Ascending aorta (tissue), 2 donors: ENCODE data around the gene LDLRAD2. TPM values are rescaled to one million over a fixed set of nuclear protein-coding genes. Genes with fewer than 3 reads are reported as not detected.

ENCODE experiments used
- DNase-seq, 2 donors: peaks; one replicate each; pipeline ENCODE4 v3.0.0-alpha.2; 2019; ENCODE audit warnings: low spot score in 2 of 2
- H3K27ac ChIP-seq, 2 donors: fragments of 200-600 bp; sonication (generic); one replicate each; pipeline ENCODE4 v1.5.1; 2016 to 2017; ENCODE audit warnings: mild to moderate bottlenecking in 1 of 2
- H3K27me3 ChIP-seq: fragments of 200-600 bp; sonication (generic); one replicate; pipeline ENCODE4 v1.5.1; 2017
- H3K36me3 ChIP-seq, 2 donors: fragments of 200-600 bp; sonication (generic); one replicate each; pipeline ENCODE4 v1.5.1; 2016
- H3K4me1 ChIP-seq, 2 donors: fragments of 200-600 bp; sonication (generic); one replicate each; pipeline ENCODE4 v1.5.1; 2016 to 2017; ENCODE audit warnings: mild to moderate bottlenecking in 1 of 2
- H3K4me3 ChIP-seq, 2 donors: fragments of 200-600 bp; sonication (generic); one replicate each; pipeline ENCODE4 v1.5.1; 2016 to 2017; ENCODE audit warnings: mild to moderate bottlenecking in 1 of 2
- H3K9me3 ChIP-seq, 2 donors: fragments of 200-600 bp; sonication (generic); one replicate each; pipeline ENCODE4 v1.5.1; 2016
- intact Hi-C: fragments of 100-400 bp; cut with DNase I; formaldehyde crosslinking; loops from one replicate; pipeline ENCODE4 v1.15.1; 2023
- total RNA-seq: library from RNA; depleted of rRNA; stranded (reverse); fragments of >200 nt; gene quantifications from one replicate; pipeline ENCODE4 v1.1.0, GENCODE V29; 2016
- TF ChIP-seq, protein P1 (sequence below), 3 experiments: fragments of 200-600 bp in 2 of 3; fragments of 450-650 bp in 1 of 3; sonication (generic) in 2 of 3; IDR thresholded peaks; one replicate each; pipeline ENCODE4 v1.5.1; 2016 to 2019; ENCODE audit warnings: antibody characterized with exemption in 3 of 3, mild to moderate bottlenecking in 1 of 3, moderate library complexity in 1 of 3

LDLRAD2 gene
- total RNA-seq, 1 donor from 2014 or later, result not detected

DNA sequence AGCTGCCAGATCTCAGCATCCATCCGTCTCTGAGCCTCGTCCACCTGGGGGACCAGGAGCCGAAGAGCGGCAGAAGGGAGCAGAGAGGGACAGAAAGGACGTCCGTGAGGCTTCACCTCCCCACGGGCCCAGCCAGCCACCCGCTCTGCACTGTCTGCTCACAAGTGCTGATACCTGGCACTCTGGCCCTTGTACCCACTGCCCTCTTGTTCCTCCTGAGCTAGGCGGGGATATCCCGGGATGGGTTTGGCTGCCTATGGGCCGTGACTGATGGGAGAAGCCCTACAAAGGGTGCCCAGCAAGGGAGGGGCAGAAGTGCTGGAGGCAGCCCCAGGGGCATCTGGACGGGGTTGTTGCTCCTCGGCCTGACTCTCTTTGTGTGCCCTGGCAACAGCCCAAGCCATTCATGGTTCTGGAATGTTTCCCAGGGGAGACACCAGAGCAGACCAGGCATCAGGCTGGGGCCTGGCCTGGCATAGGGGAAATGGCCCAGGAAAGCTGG lies 57.6 kb downstream of the LDLRAD2 start:
- Histone ChIP-seq H3K27ac (peak overlapping the region; percentile 76 to 83), H3K27me3 (no peaks in the 10 kb centered on the region), H3K4me3 (no peak overlapping the region), H3K4me1 (peaks cover 17% of the 10 kb centered on the region in 2 donors), H3K9me3 (no peaks in the 10 kb centered on the region), H3K36me3 (peaks cover 80 to 94% of the 10 kb centered on the region in 2 donors)
- intact Hi-C loops, result loop anchor here (2.0 kb wide), 1 partner anchor 95 kb away; no protein-coding TSS in a partner anchor
- peak; percentile 70 to 97 for DNase-seq
- TF ChIP-seq, protein P1, sequence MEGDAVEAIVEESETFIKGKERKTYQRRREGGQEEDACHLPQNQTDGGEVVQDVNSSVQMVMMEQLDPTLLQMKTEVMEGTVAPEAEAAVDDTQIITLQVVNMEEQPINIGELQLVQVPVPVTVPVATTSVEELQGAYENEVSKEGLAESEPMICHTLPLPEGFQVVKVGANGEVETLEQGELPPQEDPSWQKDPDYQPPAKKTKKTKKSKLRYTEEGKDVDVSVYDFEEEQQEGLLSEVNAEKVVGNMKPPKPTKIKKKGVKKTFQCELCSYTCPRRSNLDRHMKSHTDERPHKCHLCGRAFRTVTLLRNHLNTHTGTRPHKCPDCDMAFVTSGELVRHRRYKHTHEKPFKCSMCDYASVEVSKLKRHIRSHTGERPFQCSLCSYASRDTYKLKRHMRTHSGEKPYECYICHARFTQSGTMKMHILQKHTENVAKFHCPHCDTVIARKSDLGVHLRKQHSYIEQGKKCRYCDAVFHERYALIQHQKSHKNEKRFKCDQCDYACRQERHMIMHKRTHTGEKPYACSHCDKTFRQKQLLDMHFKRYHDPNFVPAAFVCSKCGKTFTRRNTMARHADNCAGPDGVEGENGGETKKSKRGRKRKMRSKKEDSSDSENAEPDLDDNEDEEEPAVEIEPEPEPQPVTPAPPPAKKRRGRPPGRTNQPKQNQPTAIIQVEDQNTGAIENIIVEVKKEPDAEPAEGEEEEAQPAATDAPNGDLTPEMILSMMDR (IDR thresholded peaks at IDR 0.05), result no peak

DNA sequence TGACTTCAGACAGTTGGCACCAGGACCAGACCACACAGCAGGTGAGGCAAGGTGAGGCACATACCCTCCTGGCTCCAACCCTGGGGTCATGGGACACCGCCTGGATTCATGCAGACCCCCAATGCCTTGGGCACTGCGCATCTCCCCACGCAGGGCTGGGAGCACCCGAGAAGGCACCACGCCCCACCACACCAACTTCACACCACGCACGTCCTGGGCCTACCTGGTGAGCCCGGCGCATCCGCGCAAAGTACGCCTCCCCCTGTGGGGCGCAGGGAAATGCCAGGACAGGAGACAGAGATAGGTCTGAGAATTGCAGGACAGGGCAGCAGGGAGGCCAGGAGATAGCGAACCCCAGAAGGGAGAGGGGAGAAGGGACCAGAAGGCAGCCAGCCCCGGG lies 58.5 kb downstream of the LDLRAD2 start:
- Histone ChIP-seq H3K4me1 (peaks cover 17% of the 10 kb centered on the region in 2 donors), H3K4me3 (no peak overlapping the region), H3K36me3 (peaks cover 80 to 94% of the 10 kb centered on the region in 2 donors), H3K27ac (peak overlapping the region; percentile 76 to 83), H3K9me3 (no peaks in the 10 kb centered on the region), H3K27me3 (no peaks in the 10 kb centered on the region)
- no peak for DNase-seq
- intact Hi-C loops, result no loop called here
- TF ChIP-seq, protein P1 (IDR thresholded peaks at IDR 0.05), result no peak

DNA sequence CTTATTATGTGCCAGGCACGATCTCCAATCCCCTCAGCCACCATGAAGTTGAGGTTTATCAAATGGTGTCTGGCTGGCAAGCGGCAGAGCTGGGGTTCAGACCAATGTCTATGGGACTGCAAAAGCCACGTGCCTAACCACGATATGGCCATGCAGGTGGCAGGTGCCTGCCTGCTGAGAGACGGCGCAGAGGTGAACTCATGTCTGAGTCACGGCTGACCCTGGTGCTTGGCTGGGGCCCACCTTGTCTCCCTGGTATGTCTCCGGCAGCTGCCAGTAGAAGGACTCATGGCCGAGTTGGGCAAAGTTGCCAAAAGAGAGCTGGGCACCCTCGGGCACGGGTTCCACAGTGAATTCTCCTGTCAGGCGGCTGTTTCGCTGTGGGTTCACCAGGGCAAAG lies 59.9 kb downstream of the LDLRAD2 start:
- peaks cover 17% of the 10 kb centered on the region in 2 donors for H3K4me1 ChIP-seq
- TF ChIP-seq, protein P1 (IDR thresholded peaks at IDR 0.05), result no peak
- H3K4me3 ChIP-seq, result no peak overlapping the region
- peak overlapping the region; percentile 52 to 66 for H3K27ac ChIP-seq
- intact Hi-C loops, result no loop called here
- peaks cover 80 to 94% of the 10 kb centered on the region in 2 donors for H3K36me3 ChIP-seq
- DNase-seq, result peak in 1 of 2 donors; percentile 25
- H3K9me3 ChIP-seq, result no peaks in the 10 kb centered on the region
- no peaks in the 10 kb centered on the region for H3K27me3 ChIP-seq

DNA sequence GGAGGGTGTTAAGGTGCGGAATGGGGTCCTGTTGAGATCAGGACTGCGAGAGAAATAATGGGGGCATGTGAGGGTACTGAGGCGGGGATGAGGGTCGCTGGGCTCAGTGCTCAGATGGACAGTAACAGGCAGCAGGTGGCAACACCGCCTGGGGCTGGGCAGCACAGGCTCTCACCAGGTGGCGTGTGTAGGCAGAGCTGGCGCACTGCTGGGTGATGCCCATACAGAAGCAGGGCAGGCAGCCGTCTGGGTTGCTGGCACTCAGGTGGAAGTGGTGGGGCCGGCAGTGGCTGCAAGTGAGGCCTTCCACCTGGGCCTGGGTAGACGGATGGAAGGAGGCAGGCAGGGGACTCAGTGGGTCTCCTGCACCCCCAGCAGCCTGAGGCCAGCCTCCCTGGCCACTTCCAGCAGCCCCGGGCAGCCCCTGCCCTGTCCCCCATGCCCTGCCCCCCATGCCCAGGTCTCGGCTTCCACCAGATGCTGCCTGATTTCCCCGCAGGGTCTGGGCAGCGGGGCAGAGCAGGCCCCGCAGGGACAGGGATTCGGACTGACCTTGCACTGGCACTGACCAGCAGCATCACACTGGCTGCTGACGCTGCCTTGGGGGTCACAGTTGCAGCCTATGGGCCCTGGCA lies 60.5 kb downstream of the LDLRAD2 start:
- H3K36me3 ChIP-seq, result peaks cover 79 to 93% of the 10 kb centered on the region in 2 donors
- no peaks in the 10 kb centered on the region for H3K9me3 ChIP-seq
- H3K27me3 ChIP-seq, result no peaks in the 10 kb centered on the region
- peaks cover 17% of the 10 kb centered on the region in 2 donors for H3K4me1 ChIP-seq
- H3K27ac ChIP-seq, result peak overlapping the region; percentile 52 to 66
- DNase-seq, result no peak
- H3K4me3 ChIP-seq, result no peak overlapping the region
- TF ChIP-seq, protein P1 (IDR thresholded peaks at IDR 0.05), result peak in 2 of 3 experiments; percentile 12 to 21
- intact Hi-C loops, result no loop called here

DNA sequence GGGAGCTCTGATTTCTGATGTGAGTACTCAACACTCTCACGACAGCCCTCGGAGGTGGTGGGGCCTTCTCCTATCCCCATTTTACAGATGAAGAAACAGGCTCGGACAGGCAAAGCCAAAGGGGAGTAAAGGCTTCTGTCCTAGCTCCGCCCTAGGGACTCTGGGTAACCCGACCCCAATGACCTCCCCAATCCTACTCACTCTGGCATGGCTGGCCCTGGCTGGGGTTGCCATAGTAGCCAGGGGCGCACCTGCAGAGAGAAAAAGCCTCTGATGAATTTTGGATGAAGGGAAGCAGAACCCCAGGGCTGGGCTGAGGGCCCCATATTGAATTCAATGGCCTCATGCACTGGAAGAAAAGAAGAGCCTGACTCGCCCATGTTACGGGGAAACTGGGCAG lies 61.1 kb downstream of the LDLRAD2 start:
- peak overlapping the region; percentile 52 to 66 for H3K27ac ChIP-seq
- no peaks in the 10 kb centered on the region for H3K9me3 ChIP-seq

More for the DNA sequence above, 61.1 kb downstream of the LDLRAD2 start:
- Histone ChIP-seq H3K36me3 (peaks cover 80 to 93% of the 10 kb centered on the region in 2 donors), H3K4me1 (peaks cover 17% of the 10 kb centered on the region in 2 donors), H3K27me3 (no peaks in the 10 kb centered on the region), H3K4me3 (no peak overlapping the region)
- TF ChIP-seq, protein P1 (IDR thresholded peaks at IDR 0.05), result no peak
- intact Hi-C loops, result no loop called here
- DNase-seq, result no peak
